Measurements from ENCODE around the gene MARK3.
"Not testable (repeated sequence)": the region's sequence is repeated elsewhere in the genome, so short reads cannot be mapped to it uniquely, and the experiment has no call there.

MARK3 gene

DNA sequence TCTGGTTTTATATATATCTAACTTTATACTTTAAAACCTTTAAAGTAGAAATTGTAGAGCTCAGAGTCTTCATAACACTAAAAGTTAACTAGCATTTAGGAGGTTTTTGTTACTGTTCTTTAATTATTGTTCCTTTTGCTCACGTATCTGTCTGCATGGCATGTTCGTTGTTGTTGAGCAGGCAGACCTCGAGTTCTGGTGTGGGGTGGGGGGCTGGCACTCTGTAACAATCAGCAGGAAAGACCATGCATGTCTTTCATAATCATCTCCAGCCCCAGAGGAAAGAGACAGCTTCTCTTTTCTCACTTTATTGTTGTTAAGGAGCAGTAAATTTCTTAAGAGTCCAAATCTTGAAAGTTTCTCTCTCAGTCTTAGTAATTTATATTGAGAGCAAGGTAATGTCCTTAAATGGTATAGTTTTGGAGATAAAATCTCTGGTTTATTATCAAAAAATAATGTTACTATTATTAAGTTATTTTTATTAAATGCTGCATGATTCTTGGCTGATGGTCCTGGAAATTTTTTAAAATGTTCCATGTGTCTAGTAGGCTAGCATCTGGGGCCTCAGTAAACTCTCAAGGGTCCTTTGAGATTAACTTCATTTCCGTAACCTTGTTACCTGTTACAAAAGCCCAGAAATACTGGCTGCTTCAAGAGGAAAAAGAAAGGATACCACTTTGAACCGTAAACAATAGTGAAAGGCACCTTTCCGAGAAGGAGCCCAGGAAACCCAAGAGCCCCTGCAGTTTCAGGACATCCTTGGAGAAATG is 107.1 kb downstream of the MARK3 start:
- FAIRE-seq, result no peak

GRCh38 chr14:103495854-103496253 is 110.6 kb downstream of the MARK3 start:
- no peak for FAIRE-seq

GRCh38 chr14:103496776-103497175 is 111.6 kb downstream of the MARK3 start:
- FAIRE-seq, result no peak

- no peak for FAIRE-seq
Observed at GRCh38 chr14:103499709-103500108, 114.5 kb downstream of the MARK3 start.

DNA sequence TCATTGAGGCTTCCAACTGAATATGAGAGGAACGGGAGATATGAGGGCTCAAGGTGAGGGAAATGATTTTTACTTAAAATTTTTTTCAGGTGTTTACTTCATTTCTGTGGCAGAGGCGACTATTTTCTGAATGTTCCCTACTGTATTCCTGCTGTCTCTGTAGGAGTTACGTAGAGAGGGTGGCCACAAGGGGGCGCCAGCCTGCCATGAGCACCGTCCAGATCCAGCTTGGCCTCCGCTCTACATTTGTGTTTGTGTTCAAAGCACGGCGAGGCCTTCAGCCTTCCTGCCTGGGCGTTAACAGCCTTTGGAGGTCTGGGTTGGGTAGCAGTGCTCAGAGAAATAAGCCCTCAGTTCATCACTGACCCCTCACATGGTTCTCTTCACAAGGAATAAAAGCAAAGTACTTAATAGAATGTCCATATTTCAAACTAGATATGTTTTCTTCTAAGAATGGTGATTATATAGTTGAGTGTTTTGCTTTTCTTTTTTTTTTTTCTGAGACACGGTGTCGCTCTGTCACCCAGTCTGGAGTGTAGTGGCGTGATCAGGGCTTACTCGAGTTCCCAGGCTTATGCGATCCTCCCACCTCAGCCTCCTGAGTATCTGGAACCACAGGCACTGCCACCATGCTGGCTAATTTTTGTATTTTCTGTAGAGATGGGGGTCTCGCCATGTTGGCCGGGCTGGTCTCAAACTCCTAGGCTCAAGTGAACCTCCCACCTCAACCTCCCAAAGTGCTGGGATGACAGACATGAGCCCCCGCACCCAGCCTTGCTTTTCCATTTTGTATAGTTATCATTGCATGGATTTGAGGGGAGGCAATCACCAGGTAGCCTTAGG is 115.2 kb downstream of the MARK3 start:
- FAIRE-seq, result no peak

GRCh38 chr14:103501041-103501870 is 116.0 kb downstream of the MARK3 start:
- FAIRE-seq, result no peak

GRCh38 chr14:103501921-103502669 is 116.9 kb downstream of the MARK3 start:
- FAIRE-seq, result no peak

DNA sequence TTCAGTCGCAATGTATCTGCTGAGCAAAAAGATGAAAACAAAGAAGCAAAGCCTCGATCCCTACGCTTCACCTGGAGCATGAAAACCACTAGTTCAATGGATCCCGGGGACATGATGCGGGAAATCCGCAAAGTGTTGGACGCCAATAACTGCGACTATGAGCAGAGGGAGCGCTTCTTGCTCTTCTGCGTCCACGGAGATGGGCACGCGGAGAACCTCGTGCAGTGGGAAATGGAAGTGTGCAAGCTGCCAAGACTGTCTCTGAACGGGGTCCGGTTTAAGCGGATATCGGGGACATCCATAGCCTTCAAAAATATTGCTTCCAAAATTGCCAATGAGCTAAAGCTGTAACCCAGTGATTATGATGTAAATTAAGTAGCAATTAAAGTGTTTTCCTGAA is 117.7 kb downstream of the MARK3 start:
- no peak for FAIRE-seq

DNA sequence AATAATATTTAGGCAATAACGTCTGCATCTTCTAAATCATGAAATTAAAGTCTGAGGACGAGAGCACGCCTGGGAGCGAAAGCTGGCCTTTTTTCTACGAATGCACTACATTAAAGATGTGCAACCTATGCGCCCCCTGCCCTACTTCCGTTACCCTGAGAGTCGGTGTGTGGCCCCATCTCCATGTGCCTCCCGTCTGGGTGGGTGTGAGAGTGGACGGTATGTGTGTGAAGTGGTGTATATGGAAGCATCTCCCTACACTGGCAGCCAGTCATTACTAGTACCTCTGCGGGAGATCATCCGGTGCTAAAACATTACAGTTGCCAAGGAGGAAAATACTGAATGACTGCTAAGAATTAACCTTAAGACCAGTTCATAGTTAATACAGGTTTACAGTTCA is 118.1 kb downstream of the MARK3 start:
- FAIRE-seq, result no peak

GRCh38 chr14:103504991-103505565 is 119.9 kb downstream of the MARK3 start:
- FAIRE-seq, result no peak

GRCh38 chr14:103507751-103508150 is 122.5 kb downstream of the MARK3 start:
- FAIRE-seq, result no peak

DNA sequence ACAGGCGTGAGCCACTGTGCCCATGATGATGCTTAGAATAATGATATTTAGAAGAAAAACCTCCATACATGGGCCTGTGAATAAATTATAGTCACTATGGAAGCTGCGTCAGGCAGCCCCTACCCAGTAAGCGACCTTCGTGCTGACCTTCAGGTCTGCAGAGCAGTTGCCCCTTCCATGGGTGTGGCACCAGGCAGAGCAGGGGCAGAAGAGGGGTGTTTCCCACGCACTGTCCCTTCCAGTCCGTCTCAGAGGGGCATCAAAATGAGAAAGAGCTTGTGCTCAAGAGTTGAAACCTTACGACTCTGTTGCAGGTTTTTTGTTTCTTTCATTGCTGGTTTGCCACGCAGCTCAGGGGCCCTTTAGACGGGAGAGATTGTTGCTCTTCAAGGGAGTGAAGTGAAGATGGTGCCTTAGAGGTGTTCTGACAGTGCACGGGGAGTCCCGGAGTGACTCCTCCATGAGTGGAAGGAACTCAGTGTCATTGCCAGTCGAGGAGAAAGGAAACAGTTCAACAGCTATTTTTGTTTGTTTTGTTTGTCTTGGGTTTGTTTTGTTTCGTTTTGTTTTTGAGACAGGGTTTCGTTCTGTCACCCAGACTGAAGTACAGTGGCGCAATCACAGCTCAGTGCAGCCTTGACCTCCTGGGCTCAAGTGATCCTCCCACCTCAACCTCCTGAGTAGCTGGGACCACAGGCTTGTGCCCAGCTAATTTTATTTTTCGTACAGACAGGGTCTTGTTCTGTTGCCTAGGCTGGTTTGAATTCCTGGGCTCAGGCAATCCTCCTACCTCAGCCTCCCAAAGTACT is 123.5 kb downstream of the MARK3 start:
- FAIRE-seq, result no peak

GRCh38 chr14:103509864-103510723 is 124.9 kb downstream of the MARK3 start:
- no peak for FAIRE-seq

DNA sequence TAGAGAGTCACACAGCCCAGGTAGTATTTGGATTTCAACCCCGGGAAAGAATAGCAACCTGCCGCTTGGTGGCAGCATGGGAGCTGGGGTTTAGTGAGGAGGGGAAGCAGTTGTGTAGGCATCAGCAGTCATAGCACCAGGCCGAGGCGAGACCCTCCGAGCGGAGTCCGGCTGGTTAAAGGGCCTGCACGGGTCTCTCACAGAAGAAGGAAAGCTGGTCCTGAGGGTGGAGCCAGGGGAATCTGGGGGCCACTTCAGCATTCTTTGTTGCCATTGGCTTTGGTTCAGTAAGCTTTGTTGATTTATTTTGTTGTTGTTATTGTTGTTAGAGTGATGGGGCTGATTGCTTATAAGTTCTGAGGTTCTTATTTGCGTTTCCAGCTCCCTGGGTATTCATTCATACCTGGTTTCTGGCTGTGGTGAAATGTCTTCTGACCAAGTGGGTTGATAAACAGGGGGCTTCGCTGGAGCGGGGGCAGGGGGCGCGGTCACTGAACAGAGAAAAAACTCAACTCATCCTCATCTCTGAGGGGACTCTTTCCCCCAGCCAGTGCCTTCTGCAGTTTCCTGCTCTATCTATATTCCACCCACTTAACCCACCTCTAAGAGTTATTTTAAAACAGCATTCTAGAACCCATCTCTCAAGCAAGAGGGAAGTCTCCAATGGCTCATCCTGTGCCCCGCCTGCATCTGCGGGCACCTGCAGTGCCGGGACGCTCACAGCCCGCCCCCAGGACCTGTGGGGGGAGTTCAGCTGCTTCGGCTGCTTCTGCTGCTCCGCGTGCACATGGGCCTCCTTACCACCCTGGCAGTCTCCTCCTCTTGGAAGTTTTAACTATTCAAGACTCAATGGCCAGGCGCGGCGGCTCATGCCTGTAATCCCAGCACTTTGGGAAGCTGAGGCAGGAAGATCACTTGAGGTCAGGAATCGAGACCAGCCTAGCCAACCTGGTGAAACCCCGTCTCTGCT is 125.8 kb downstream of the MARK3 start:
- FAIRE-seq, result no peak

GRCh38 chr14:103512180-103512579 is 127.0 kb downstream of the MARK3 start:
- FAIRE-seq, result not testable (repeated sequence)

- no peak for FAIRE-seq
Observed at GRCh38 chr14:103512701-103513611, 127.7 kb downstream of the MARK3 start.

GRCh38 chr14:103514596-103515421 is 129.6 kb downstream of the MARK3 start:
- no peak for FAIRE-seq

Data from colon (tissue), 2 donors.